Activated CD4-positive, CD25-positive, alpha-beta regulatory T cell treated with anti-CD3 and anti-CD28 coated beads, Interleukin-2, amount 50 U/mL, for 24 hours (primary cell): ENCODE results near the gene KIAA1586.
"Not testable (repeated sequence)": the region's sequence is repeated elsewhere in the genome, so short reads cannot be mapped to it uniquely, and the experiment has no call there.

Experiments used
- ATAC-seq, 2 donors: fragments of 150-1000 bp; cut with Tn5 transposase; one replicate each; pipeline ENCODE4 v1.10.0; 2021; ENCODE audit warnings: mild to moderate bottlenecking in 1 of 2, moderate library complexity in 1 of 2

Gene KIAA1586, protein sequence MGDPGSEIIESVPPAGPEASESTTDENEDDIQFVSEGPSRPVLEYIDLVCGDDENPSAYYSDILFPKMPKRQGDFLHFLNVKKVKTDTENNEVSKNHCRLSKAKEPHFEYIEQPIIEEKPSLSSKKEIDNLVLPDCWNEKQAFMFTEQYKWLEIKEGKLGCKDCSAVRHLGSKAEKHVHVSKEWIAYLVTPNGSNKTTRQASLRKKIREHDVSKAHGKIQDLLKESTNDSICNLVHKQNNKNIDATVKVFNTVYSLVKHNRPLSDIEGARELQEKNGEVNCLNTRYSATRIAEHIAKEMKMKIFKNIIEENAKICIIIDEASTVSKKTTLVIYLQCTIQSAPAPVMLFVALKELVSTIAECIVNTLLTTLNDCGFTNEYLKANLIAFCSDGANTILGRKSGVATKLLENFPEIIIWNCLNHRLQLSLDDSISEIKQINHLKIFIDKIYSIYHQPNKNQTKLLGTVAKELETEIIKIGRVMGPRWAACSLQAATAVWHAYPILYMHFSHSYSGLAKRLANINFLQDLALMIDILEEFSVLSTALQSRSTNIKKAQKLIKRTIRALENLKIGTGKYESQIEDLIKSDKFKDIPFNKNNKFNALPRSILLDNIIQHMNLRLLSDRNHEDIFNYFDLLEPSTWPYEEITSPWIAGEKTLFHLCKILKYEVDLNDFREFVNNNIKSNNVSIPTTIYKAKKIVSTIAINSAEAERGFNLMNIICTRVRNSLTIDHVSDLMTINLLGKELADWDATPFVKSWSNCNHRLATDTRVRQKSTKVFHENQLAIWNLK

DNA sequence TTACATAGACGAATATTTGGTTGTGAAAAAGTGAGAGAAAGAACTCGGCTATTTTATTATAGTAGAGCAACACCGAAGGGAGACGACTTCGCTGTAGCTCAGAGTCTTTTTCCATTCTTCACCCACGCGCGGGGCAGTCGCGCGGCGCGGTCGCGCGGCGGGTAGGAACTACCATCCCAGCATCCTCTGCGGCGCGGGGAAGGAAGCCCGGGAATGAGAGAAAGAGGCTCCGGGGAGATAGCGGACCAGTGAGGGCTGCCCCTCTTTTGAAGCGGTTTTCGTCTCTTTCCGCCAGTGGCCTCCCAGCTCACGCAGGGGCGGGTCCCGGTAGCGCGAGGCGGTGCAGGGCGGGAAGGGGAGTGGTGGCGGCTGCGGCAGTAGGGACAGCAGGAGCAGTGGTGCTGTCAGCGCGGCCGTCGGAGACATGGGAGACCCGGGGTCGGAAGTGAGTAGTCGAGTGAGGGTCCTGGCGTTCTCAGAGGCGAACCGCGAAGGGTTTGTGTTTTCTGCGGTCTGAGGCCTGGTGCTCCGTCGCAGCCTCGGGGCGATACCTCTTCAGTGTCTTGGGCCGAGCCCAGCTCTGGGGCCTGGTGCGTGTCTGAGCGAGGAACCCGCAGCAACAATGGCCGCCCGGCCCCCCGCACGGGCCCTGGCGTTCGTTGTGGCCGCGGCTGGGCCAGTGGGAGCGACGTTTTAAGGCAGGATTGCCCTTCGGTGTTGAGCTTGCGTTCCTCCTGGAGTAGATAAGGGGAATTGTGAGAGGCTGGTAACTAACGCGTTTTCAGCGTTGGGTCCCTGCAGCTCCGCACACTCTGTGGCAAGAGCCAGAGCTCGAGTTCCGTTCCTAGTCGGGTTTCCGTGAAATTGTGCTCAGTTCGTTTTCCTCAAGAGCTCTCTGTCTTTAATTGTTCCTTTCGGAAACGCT, at the start of gene KIAA1586:
TSS of gene KIAA1586 (plus strand) at position 362 of the 925 bp plus-strand sequence. CDS start at position 425, 63 bp downstream.
- peak; percentile 93 to 94 for ATAC-seq

GRCh38 chr6:56999049-56999448, 47.4 kb upstream of the KIAA1586 start:
- no peak for ATAC-seq

GRCh38 chr6:56999748-57000147, 46.7 kb upstream of the KIAA1586 start:
- not testable (repeated sequence) for ATAC-seq

DNA sequence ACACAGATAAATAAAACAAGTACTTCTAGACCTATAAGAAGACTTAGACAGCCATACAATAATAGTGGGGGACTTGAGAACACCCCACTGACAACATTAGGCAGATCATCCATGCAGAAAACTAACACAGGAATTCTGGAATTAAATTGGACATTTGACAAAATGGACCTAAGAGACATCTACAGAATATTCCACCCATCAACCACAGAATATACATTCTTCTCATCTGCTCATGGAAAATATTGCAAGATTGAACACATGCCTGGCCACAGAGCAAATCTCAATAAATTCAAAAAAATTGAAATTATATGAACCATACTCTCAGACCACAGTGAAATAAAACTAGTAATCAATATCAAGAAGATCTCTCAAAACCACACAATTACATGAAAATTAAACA, 44.3 kb upstream of the KIAA1586 start:
- ATAC-seq, result no peak

DNA sequence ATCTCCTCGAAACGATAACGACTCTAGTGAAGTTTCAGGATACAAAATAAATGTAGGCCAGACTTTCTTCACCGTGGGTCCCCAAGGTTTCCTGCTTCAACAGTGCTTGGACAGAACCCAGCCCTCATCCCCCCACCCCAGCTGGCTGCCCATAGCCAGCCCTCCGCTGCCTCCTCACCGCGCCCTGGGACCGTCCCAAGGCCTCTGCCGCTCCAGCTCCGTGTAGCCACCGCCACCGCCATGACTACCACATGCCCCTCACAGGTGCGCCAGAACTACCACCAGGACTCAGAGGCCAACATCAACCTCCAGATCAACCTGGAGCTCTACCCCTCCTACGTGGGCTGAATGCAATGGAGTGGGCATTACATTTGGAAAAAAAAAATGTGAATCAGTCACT, 42.2 kb upstream of the KIAA1586 start:
- no peak for ATAC-seq

- no peak for ATAC-seq
Measured at GRCh38 chr6:57006101-57006500, 40.4 kb upstream of the KIAA1586 start.

- not testable (repeated sequence) for ATAC-seq
Measured at GRCh38 chr6:57008069-57008468, 38.4 kb upstream of the KIAA1586 start.

GRCh38 chr6:57013521-57013926, 33.0 kb upstream of the KIAA1586 start:
- no peak for ATAC-seq

GRCh38 chr6:57017069-57017468, 29.4 kb upstream of the KIAA1586 start:
- no peak for ATAC-seq

- no peak for ATAC-seq
Measured at GRCh38 chr6:57017841-57018240, 28.7 kb upstream of the KIAA1586 start.

GRCh38 chr6:57019434-57019833, 27.1 kb upstream of the KIAA1586 start:
- no peak for ATAC-seq

- peak; percentile 53 to 62 for ATAC-seq
Measured at GRCh38 chr6:57021086-57021720, 25.3 kb upstream of the KIAA1586 start.

DNA sequence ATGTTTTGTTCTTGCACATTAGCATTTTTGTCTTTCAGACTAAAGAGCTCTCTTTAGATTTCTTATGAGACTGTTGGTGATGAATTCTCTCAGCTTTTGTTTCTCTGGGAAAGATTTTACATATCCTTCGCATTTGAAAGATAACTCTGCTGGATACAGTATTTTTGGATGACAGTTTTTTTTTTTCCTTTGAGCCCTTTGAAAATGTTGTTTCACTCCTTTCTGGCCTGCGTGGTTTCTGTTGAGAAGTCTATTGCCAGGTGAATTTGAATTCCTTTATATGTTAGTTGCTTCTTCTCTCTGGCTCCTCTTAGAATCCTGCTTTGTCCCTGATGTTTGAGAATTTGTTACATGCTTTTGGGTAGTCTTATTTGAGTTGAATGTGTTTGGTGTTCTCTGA, 22.2 kb upstream of the KIAA1586 start:
- ATAC-seq, result no peak

GRCh38 chr6:57024775-57025174, 21.7 kb upstream of the KIAA1586 start:
- ATAC-seq, result no peak

GRCh38 chr6:57026001-57026400, 20.5 kb upstream of the KIAA1586 start:
- no peak for ATAC-seq

DNA sequence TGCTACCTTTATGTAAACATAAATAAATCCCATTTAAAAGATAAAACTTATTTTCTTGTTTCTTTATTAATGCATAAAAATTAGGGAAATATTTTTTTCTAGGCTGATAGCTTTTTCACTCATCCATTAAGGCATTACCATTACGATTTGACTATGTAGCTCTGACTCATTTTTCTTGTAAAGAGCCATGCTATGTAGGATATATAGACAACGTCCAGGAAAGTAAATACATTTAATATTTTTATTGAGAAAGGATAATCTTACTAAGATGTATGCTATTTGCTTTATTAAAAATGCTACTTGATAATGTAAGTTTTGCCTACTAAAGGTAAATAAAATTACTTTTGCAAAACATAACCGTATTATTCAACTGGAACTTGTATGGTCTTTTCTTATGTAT, 19.2 kb upstream of the KIAA1586 start:
- no peak for ATAC-seq

DNA sequence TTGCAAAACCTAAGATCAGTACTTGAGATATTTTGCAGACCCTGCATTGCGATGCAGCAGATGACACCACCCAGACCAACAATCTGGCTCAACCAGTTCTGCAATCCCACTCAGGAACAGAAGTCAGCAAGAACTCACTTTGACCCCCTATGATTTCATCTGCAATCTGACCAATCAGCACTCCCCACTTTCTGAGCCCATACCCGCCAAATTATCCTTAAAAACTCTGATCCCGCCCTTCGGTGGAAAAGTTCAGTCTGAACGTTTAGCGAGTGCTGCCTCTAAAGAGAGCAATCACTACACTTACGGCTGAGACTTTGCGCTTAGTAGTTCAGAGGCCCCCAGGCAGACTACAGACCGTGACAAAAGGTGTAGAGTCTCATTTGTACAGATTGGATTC, 17.3 kb upstream of the KIAA1586 start:
- no peak for ATAC-seq

DNA sequence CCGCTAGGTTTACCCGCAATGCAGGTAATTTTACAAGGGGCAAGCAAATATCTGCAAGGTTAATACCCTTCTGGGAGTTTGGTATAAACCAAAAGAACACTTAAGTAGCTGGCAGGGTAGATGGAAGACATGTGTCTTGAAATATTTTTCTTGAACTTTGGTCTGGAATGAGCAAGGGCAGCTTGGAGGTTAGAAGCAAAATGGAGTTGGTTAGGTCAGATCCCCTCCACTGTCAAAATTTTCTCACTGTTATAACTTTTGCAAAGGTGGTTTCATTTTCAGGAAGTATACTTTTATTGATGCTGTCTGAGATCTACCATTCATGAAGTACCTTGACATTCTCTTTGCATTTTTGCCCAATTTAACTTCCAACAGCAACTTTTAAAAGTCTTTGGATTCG, 13.3 kb upstream of the KIAA1586 start:
- no peak for ATAC-seq

DNA sequence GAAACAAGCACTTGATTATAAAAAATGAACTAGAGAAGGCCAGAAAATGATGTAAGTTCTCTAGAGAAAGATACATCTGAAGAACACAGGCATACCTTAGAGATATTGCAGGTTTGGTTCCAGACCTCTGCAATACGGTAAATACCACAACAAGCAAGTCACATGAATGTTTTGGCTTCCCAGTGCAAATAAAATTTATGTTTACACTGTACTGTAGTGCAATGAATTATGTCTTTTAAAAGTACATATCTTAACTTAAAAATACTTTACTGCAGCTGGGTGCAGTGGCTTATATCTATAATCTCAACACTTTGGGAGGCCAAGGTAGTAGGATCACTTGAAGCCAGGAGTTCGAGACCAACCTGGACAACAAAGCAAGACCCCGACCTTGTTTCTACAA, 10.9 kb upstream of the KIAA1586 start:
- no peak for ATAC-seq

DNA sequence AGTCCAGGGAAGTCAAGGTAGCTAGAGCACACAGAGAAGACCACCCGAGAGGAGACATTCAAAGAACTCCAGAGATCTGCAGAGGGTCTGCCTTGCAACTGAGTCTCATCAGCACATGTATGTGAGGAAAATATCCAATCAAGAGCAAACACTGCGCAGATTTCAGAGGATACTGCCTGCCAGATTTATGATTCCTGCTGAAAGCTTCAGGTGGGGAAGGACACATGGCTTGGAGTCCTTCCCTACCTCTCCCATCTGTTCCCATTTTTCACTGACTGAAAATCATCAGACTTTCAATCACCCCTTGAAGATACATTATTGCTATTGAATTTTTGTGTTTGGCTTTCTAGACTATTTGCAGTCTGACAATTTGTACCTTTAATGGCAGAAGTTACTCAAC, 7.6 kb upstream of the KIAA1586 start:
- no peak for ATAC-seq

DNA sequence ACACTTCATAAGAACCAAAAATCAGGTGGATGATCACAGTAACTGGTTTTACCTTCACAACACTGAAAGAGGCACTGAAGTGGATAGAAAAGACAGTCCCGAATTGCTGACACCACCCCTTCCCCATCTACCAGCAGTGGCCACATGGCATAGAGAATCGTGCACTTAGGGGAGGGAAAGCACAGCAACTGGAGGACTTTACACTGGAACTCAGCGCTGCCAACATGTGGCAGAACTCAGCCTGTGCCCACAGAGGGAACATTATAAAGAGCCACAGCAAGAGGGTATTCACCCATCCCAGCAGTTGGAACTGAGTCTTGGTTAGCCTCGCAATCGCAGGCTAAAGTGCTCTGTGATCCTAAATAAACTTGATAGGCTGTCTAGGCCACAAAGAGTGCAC, 6.5 kb upstream of the KIAA1586 start:
- ATAC-seq, result no peak

- not testable (repeated sequence) for ATAC-seq
Measured at GRCh38 chr6:57044061-57044460, 2.4 kb upstream of the KIAA1586 start.
